ENCODE data around the gene G0S2.

G0S2 gene

GRCh38 chr1:209703834-209704504 is 28.8 kb downstream of the G0S2 start:
- H3K27ac ChIP-seq (replicated peaks; ENCODE audit: low read length), result no peak overlapping the region
- H3K4me2 ChIP-seq (ENCODE audit: insufficient read depth, low read length, poor library complexity, severe bottlenecking), result no peak overlapping the region
- H3K9me3 ChIP-seq (replicated peaks in 1 of 2; ENCODE audit: control insufficient read depth in 2 of 2, insufficient read depth in 1 of 2, low read depth in 1 of 2, low read length in 2 of 2), result no peaks in the 10 kb centered on the region
- no peaks in the 10 kb centered on the region for H3K27me3 ChIP-seq (ENCODE audit: control insufficient read depth in 3 of 3, insufficient read depth in 3 of 3, low read depth in 1 of 3, low read length in 3 of 3)
- H2AFZ ChIP-seq (ENCODE audit: low read length), result no peak overlapping the region
- no peak overlapping the region for H2BK12ac ChIP-seq (ENCODE audit: low read length)
- H3K9ac ChIP-seq (ENCODE audit: low read depth, low read length, poor library complexity), result no peak overlapping the region
- H4K91ac ChIP-seq (ENCODE audit: low read depth, low read length, poor library complexity), result no peak overlapping the region
- no peaks in the 10 kb centered on the region for H3K36me3 ChIP-seq (replicated peaks in 1 of 2; ENCODE audit: control insufficient read depth in 2 of 2, insufficient read depth in 2 of 2, low read length in 2 of 2)
- H2BK15ac ChIP-seq (ENCODE audit: low read length), result no peak overlapping the region
- no peak overlapping the region for H4K8ac ChIP-seq (ENCODE audit: low read depth, low read length)
- no peaks in the 10 kb centered on the region for H3K79me1 ChIP-seq (ENCODE audit: low read depth, low read length)
- no peak overlapping the region for H3K4ac ChIP-seq (ENCODE audit: low read length)
- H2BK120ac ChIP-seq (ENCODE audit: low read depth, low read length), result no peak overlapping the region
- no peak overlapping the region for H3K14ac ChIP-seq (ENCODE audit: low read length)
- H3K4me1 ChIP-seq (ENCODE audit: control insufficient read depth in 2 of 2, insufficient read depth in 1 of 2, low read depth in 1 of 2, low read length in 2 of 2), result no peaks in the 10 kb centered on the region
- no peak overlapping the region for H2AK5ac ChIP-seq (ENCODE audit: low read depth, low read length)
- H3K23ac ChIP-seq (ENCODE audit: low read depth, low read length, poor library complexity), result no peak overlapping the region
- no CpG with 5 or more reads among the region's 6 CpGs for WGBS, 2 donors (ENCODE audit: extremely low coverage in 2 of 2, insufficient read length in 2 of 2, insufficient replicate concordance in 1 of 2)
- H3K4me3 ChIP-seq (ENCODE audit: low read length in 2 of 2), result no peak overlapping the region
- no peak overlapping the region for H3K18ac ChIP-seq (ENCODE audit: low read length)
- DNase-seq (ENCODE audit: low spot score), result no peak
- no peak overlapping the region for H2BK5ac ChIP-seq (ENCODE audit: low read length)

GRCh38 chr1:209704584-209704983 is 29.4 kb downstream of the G0S2 start, which contains the start of gene HSD11B1:
HSD11B1 (plus strand) TSS chr1:209704846; CDS start chr1:209704943, 97 bp downstream.
- H3K18ac ChIP-seq (ENCODE audit: low read length), result no peak within 1 kb of the TSS
- no peak within 1 kb of the TSS for H3K23ac ChIP-seq (ENCODE audit: low read depth, low read length, poor library complexity)
- no peaks in the 10 kb centered on the region for H3K4me1 ChIP-seq (ENCODE audit: control insufficient read depth in 2 of 2, insufficient read depth in 1 of 2, low read depth in 1 of 2, low read length in 2 of 2)
- H2BK15ac ChIP-seq (ENCODE audit: low read length), result no peak within 1 kb of the TSS
- no peaks in the 10 kb centered on the region for H3K36me3 ChIP-seq (replicated peaks in 1 of 2; ENCODE audit: control insufficient read depth in 2 of 2, insufficient read depth in 2 of 2, low read length in 2 of 2)
- H2BK5ac ChIP-seq (ENCODE audit: low read length), result no peak within 1 kb of the TSS
- no peak within 1 kb of the TSS for H3K4me2 ChIP-seq (ENCODE audit: insufficient read depth, low read length, poor library complexity, severe bottlenecking)
- no peak within 1 kb of the TSS for H3K4me3 ChIP-seq (ENCODE audit: low read length in 2 of 2)
- H2BK120ac ChIP-seq (ENCODE audit: low read depth, low read length), result no peak within 1 kb of the TSS
- no CpG with 5 or more reads among the region's 6 CpGs for WGBS, 2 donors (ENCODE audit: extremely low coverage in 2 of 2, insufficient read length in 2 of 2, insufficient replicate concordance in 1 of 2)
- no peak within 1 kb of the TSS for H2AK5ac ChIP-seq (ENCODE audit: low read depth, low read length)
- no peak for DNase-seq (ENCODE audit: low spot score)
- no peaks in the 10 kb centered on the region for H3K9me3 ChIP-seq (replicated peaks in 1 of 2; ENCODE audit: control insufficient read depth in 2 of 2, insufficient read depth in 1 of 2, low read depth in 1 of 2, low read length in 2 of 2)
- H2AFZ ChIP-seq (ENCODE audit: low read length), result no peak within 1 kb of the TSS
- H4K91ac ChIP-seq (ENCODE audit: low read depth, low read length, poor library complexity), result no peak within 1 kb of the TSS
- no peak within 1 kb of the TSS for H3K27ac ChIP-seq (replicated peaks; ENCODE audit: low read length)
- no peak within 1 kb of the TSS for H4K8ac ChIP-seq (ENCODE audit: low read depth, low read length)
- H3K14ac ChIP-seq (ENCODE audit: low read length), result no peak within 1 kb of the TSS
- H2BK12ac ChIP-seq (ENCODE audit: low read length), result no peak within 1 kb of the TSS
- H3K79me1 ChIP-seq (ENCODE audit: low read depth, low read length), result no peaks in the 10 kb centered on the region
- no peak within 1 kb of the TSS for H3K4ac ChIP-seq (ENCODE audit: low read length)
- H3K27me3 ChIP-seq (ENCODE audit: control insufficient read depth in 3 of 3, insufficient read depth in 3 of 3, low read depth in 1 of 3, low read length in 3 of 3), result peaks cover 0 to 4% (median 0%) of the 10 kb centered on the region in 3 experiments
- H3K9ac ChIP-seq (ENCODE audit: low read depth, low read length, poor library complexity), result no peak within 1 kb of the TSS

- DNase-seq (ENCODE audit: low spot score), result no peak
- Histone ChIP-seq H3K9me3 (replicated peaks in 1 of 2; ENCODE audit: control insufficient read depth in 2 of 2, insufficient read depth in 1 of 2, low read depth in 1 of 2, low read length in 2 of 2) (no peaks in the 10 kb centered on the region), H3K18ac (ENCODE audit: low read length) (no peak overlapping the region), H3K36me3 (replicated peaks in 1 of 2; ENCODE audit: control insufficient read depth in 2 of 2, insufficient read depth in 2 of 2, low read length in 2 of 2) (no peaks in the 10 kb centered on the region), H3K27ac (replicated peaks; ENCODE audit: low read length) (no peak overlapping the region), H3K23ac (ENCODE audit: low read depth, low read length, poor library complexity) (no peak overlapping the region), H2BK12ac (ENCODE audit: low read length) (no peak overlapping the region), H4K91ac (ENCODE audit: low read depth, low read length, poor library complexity) (no peak overlapping the region), H3K4me2 (ENCODE audit: insufficient read depth, low read length, poor library complexity, severe bottlenecking) (no peak overlapping the region), H2BK15ac (ENCODE audit: low read length) (no peak overlapping the region), H2AK5ac (ENCODE audit: low read depth, low read length) (no peak overlapping the region), H2BK120ac (ENCODE audit: low read depth, low read length) (no peak overlapping the region), H3K27me3 (ENCODE audit: control insufficient read depth in 3 of 3, insufficient read depth in 3 of 3, low read depth in 1 of 3, low read length in 3 of 3) (peaks cover 0 to 4% (median 0%) of the 10 kb centered on the region in 3 experiments), H3K4ac (ENCODE audit: low read length) (no peak overlapping the region), H3K4me1 (ENCODE audit: control insufficient read depth in 2 of 2, insufficient read depth in 1 of 2, low read depth in 1 of 2, low read length in 2 of 2) (no peaks in the 10 kb centered on the region), H2BK5ac (ENCODE audit: low read length) (no peak overlapping the region), H3K9ac (ENCODE audit: low read depth, low read length, poor library complexity) (no peak overlapping the region), H3K4me3 (ENCODE audit: low read length in 2 of 2) (no peak overlapping the region), H4K8ac (ENCODE audit: low read depth, low read length) (no peak overlapping the region), H3K14ac (ENCODE audit: low read length) (no peak overlapping the region), H3K79me1 (ENCODE audit: low read depth, low read length) (no peaks in the 10 kb centered on the region), H2AFZ (ENCODE audit: low read length) (no peak overlapping the region)
- WGBS, 2 donors (ENCODE audit: extremely low coverage in 2 of 2, insufficient read length in 2 of 2, insufficient replicate concordance in 1 of 2), result no CpG with 5 or more reads among the region's 2 CpGs
These were observed 29.9 kb downstream of the G0S2 start for GRCh38 chr1:209705033-209705598.

GRCh38 chr1:209706622-209707021 is 31.4 kb downstream of the G0S2 start:
- Histone ChIP-seq H3K36me3 (replicated peaks in 1 of 2; ENCODE audit: control insufficient read depth in 2 of 2, insufficient read depth in 2 of 2, low read length in 2 of 2) (no peaks in the 10 kb centered on the region), H3K14ac (ENCODE audit: low read length) (no peak overlapping the region), H3K79me1 (ENCODE audit: low read depth, low read length) (no peaks in the 10 kb centered on the region), H3K27ac (replicated peaks; ENCODE audit: low read length) (no peak overlapping the region), H3K9me3 (replicated peaks in 1 of 2; ENCODE audit: control insufficient read depth in 2 of 2, insufficient read depth in 1 of 2, low read depth in 1 of 2, low read length in 2 of 2) (no peaks in the 10 kb centered on the region), H3K23ac (ENCODE audit: low read depth, low read length, poor library complexity) (no peak overlapping the region), H2BK120ac (ENCODE audit: low read depth, low read length) (no peak overlapping the region), H2BK5ac (ENCODE audit: low read length) (no peak overlapping the region), H3K4me2 (ENCODE audit: insufficient read depth, low read length, poor library complexity, severe bottlenecking) (no peak overlapping the region), H3K27me3 (ENCODE audit: control insufficient read depth in 3 of 3, insufficient read depth in 3 of 3, low read depth in 1 of 3, low read length in 3 of 3) (peaks cover 0 to 4% (median 0%) of the 10 kb centered on the region in 3 experiments), H2AK5ac (ENCODE audit: low read depth, low read length) (no peak overlapping the region), H3K9ac (ENCODE audit: low read depth, low read length, poor library complexity) (no peak overlapping the region), H2AFZ (ENCODE audit: low read length) (no peak overlapping the region), H4K8ac (ENCODE audit: low read depth, low read length) (no peak overlapping the region), H3K18ac (ENCODE audit: low read length) (no peak overlapping the region), H2BK12ac (ENCODE audit: low read length) (no peak overlapping the region), H3K4ac (ENCODE audit: low read length) (no peak overlapping the region), H2BK15ac (ENCODE audit: low read length) (no peak overlapping the region), H3K4me1 (ENCODE audit: control insufficient read depth in 2 of 2, insufficient read depth in 1 of 2, low read depth in 1 of 2, low read length in 2 of 2) (no peaks in the 10 kb centered on the region), H4K91ac (ENCODE audit: low read depth, low read length, poor library complexity) (peak overlapping the region; percentile 58), H3K4me3 (ENCODE audit: low read length in 2 of 2) (no peak overlapping the region)
- no peak for DNase-seq (ENCODE audit: low spot score)
- no CpG with 5 or more reads among the region's 3 CpGs for WGBS, 2 donors (ENCODE audit: extremely low coverage in 2 of 2, insufficient read length in 2 of 2, insufficient replicate concordance in 1 of 2)

Measured in neuronal stem cell (in vitro differentiated cells).